Thymus (tissue), 11 donors: ENCODE data around the gene CLSTN1. TPM values are rescaled to one million over a fixed set of nuclear protein-coding genes. Genes with fewer than 3 reads are reported as not detected.

ENCODE experiments used
- DNase-seq, 9 donors: peaks; one replicate each; pipeline ENCODE4 v3.0.0-alpha.2; 2013; ENCODE audit warnings: low spot score in 9 of 9, low read depth in 6 of 9, missing footprints in 1 of 9
- H3K27ac ChIP-seq, 2 donors: one replicate each; pipeline ENCODE4 v1.5.1; 2013; ENCODE audit warnings: control low read depth in 1 of 2, low read depth in 1 of 2, low read length in 1 of 2, mild to moderate bottlenecking in 1 of 2, moderate library complexity in 1 of 2
- H3K27me3 ChIP-seq, 2 donors: one replicate each; pipeline ENCODE4 v1.5.1; 2013; ENCODE audit warnings: low read length in 1 of 2; ENCODE audit not compliant: control insufficient read depth in 2 of 2, insufficient read depth in 1 of 2
- H3K36me3 ChIP-seq, 2 donors: one replicate each; pipeline ENCODE4 v1.5.1; 2013; ENCODE audit warnings: low read length in 1 of 2, mild to moderate bottlenecking in 1 of 2, moderate library complexity in 1 of 2; ENCODE audit not compliant: control insufficient read depth in 2 of 2, insufficient read depth in 2 of 2
- H3K4me1 ChIP-seq, 2 donors: one replicate each; pipeline ENCODE4 v1.5.1; 2013; ENCODE audit warnings: low read length in 2 of 2; ENCODE audit not compliant: control insufficient read depth in 2 of 2, insufficient read depth in 2 of 2
- H3K4me3 ChIP-seq, 2 donors: one replicate each; pipeline ENCODE4 v1.5.1; 2013; ENCODE audit warnings: low read length in 2 of 2, control low read depth in 1 of 2, mild to moderate bottlenecking in 1 of 2
- H3K9me3 ChIP-seq, 2 donors: one replicate each; pipeline ENCODE4 v1.5.1; 2013; ENCODE audit warnings: low read length in 1 of 2, mild to moderate bottlenecking in 1 of 2; ENCODE audit not compliant: control insufficient read depth in 2 of 2, insufficient read depth in 1 of 2
- WGBS: extraction: QIAGEN DNeasy Blood & Tissue Kit; methylation state at CpG from one replicate; pipeline ENCODE4 v1.1.7; 2013; 5-methylcytosine and 5-hydroxymethylcytosine counted together
- polyA plus RNA-seq: library from polyadenylated mRNA; stranded (reverse); fragments of 200-250 nt; gene quantifications from one replicate; pipeline ENCODE4 v1.2.3, GENCODE V29; 2013
- total RNA-seq: library from RNA; stranded (reverse); fragments of 120-200 nt; gene quantifications from one replicate; pipeline ENCODE4 v1.2.4, GENCODE V29; 2013
- donor health status: healthy.

The CLSTN1 gene
- total and polyA plus RNA-seq, 2 donors, result 27.0 to 63.1 TPM

DNA sequence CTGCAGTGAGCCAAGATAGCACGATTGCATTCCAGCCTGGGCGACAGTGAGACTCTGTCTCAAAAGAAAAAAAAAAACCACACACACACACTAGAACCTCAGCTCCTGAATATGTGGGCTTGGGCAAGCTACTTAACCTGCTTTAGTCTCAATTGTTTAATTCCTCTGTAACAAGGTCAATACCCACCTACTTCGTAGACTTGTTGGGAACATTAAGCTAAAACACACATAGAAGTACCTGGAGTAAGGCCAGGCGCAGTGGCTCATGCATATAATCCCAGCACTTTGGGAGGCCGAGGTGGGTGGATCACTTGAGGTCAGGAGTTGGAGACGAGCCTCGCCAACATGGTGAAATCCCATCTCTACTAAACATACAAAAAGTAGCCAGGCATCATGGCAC, 77.1 kb downstream of the CLSTN1 start:
- Histone ChIP-seq H3K36me3 (peaks cover 50 to 72% of the 10 kb centered on the region in 2 donors), H3K27ac (no peak overlapping the region), H3K4me1 (no peaks in the 10 kb centered on the region), H3K9me3 (no peaks in the 10 kb centered on the region), H3K4me3 (no peak overlapping the region), H3K27me3 (no peaks in the 10 kb centered on the region)
- WGBS, result 98% methylated on average over 7 of the region's 7 CpGs
- DNase-seq, result no peak

DNA sequence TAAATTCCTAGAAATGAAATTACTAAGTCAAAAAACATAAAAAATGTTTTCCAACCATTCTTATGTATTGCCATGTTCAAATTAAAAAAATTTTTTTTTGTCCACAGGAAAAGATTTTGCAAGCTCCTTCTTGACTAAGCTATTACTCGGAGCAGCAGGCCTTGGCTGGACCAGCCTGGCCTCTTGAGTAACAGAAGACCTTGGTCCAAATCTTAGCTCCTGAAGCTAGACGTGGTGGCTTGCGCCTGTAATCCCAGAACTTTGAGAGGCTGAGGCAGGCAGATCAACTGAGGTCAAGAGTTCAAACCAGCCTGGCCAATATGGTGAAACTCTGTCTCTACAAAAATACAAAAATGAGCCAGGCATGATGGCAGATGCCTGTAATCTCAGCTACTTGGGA, 77.6 kb downstream of the CLSTN1 start:
- H3K4me1 ChIP-seq, result no peaks in the 10 kb centered on the region
- no peak overlapping the region for H3K27ac ChIP-seq
- H3K36me3 ChIP-seq, result peaks cover 52 to 72% of the 10 kb centered on the region in 2 donors
- H3K9me3 ChIP-seq, result no peaks in the 10 kb centered on the region
- DNase-seq, result no peak
- no peak overlapping the region for H3K4me3 ChIP-seq
- 97% methylated on average over 3 of the region's 3 CpGs for WGBS
- H3K27me3 ChIP-seq, result no peaks in the 10 kb centered on the region

DNA sequence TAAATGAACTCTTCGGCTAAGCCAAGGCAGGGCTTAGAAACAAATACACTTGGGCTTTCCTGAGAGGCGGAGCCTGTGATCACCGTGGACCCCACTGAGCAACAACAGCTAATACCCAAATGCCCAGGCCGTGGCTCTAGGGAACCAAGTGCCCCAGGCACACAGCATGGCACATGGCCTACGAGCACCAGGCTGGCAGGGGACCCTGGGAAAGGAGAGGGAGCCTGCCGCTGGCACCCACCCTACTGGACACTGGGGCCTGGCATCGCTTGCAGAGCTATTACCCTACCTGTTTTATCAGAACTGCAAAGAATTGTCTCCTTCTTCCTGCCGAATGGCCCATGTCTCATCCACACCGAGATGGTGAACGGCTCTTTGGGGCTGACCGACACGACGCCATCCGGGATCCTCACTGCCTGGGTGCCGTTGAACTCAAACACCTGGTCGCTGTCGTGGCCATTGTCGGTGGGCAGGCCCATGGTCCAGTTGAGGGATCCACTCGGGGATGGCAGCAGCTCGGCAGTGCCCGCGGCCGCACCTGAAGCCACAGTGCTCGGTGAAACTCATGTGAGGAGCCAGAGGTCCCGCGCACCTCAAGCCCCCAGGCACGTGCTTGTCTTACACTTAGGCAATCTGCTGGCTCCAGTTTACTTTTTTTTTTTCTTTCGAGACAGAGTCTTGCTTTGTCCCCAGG, 79.5 kb downstream of the CLSTN1 start:
- peaks cover 51 to 73% of the 10 kb centered on the region in 2 donors for H3K36me3 ChIP-seq
- no peak for DNase-seq
- H3K9me3 ChIP-seq, result no peaks in the 10 kb centered on the region
- no peak overlapping the region for H3K27ac ChIP-seq
- 96% methylated on average over 28 of the region's 28 CpGs for WGBS
- no peaks in the 10 kb centered on the region for H3K4me1 ChIP-seq
- no peaks in the 10 kb centered on the region for H3K27me3 ChIP-seq
- no peak overlapping the region for H3K4me3 ChIP-seq

DNA sequence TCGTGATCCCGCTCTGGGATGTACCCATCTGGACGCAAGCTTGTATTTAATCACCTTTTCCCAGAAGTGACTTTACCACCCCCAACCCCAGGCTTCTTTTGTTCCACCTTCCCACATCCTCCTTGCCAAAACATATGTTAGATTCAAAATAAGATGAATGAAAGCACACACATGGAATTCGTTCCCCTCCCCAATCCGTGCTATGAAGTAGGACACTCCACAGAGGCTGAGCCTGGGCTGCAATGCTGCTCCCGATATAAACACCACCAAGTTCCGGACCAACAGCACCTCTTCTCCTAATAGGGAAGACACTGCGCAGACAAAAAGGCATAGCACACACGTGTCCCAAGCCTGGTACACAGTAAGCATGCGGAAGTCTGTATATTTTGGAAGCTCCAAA, 86.1 kb downstream of the CLSTN1 start:
- peaks cover 2 to 6% of the 10 kb centered on the region in 2 donors for H3K9me3 ChIP-seq
- no peak overlapping the region for H3K4me3 ChIP-seq
- no peaks in the 10 kb centered on the region for H3K4me1 ChIP-seq
- no peak for DNase-seq
- H3K36me3 ChIP-seq, result peaks cover 83 to 88% of the 10 kb centered on the region in 2 donors
- 96% methylated on average over 10 of the region's 10 CpGs for WGBS
- no peak overlapping the region for H3K27ac ChIP-seq
- no peaks in the 10 kb centered on the region for H3K27me3 ChIP-seq

DNA sequence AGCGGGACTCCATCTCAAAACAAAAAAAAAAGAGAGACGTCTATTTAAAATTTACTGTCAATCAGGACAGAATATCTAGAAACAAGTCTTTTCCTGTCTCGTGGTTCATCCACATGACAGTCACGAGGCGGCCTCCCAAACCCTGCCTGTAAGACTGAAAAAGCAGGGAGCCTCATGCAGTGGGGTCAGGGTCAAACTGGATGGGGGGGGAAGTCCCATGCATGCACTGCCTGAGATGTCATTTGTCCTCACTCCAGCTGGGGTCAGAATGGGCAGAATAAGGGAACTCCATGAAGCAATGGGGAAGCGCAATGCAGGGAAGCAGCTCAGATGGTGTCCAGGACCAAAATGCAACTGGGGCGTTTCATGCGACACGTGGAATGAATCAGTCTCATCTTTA, 86.7 kb downstream of the CLSTN1 start:
- DNase-seq, result no peak
- H3K27me3 ChIP-seq, result no peaks in the 10 kb centered on the region
- no peak overlapping the region for H3K4me3 ChIP-seq
- no peak overlapping the region for H3K27ac ChIP-seq
- WGBS, result 81% methylated on average over 9 of the region's 9 CpGs
- no peaks in the 10 kb centered on the region for H3K4me1 ChIP-seq
- H3K36me3 ChIP-seq, result peaks cover 89 to 91% of the 10 kb centered on the region in 2 donors
- H3K9me3 ChIP-seq, result peaks cover 2 to 6% of the 10 kb centered on the region in 2 donors

DNA sequence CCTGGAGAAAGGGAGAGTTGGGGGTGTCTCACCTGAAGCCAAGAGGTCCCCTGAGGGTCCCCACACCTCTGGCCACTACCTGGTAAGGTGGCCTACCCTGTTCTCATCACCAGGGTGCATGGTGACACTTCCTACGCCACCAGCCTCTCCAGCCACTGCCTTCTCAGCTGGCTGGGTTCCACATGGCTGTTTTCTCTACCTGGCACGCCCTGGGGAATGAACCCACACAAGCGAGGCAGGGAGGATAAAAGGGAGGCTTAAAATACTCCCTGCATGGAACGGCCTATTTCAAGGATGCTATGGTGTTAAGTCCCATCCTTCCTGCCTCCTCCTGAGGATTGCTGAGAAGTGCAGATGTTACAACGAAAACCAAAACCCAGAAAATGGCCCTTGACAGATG, 87.5 kb downstream of the CLSTN1 start:
- DNase-seq, result no peak
- peaks cover 2 to 6% of the 10 kb centered on the region in 2 donors for H3K9me3 ChIP-seq
- no peaks in the 10 kb centered on the region for H3K4me1 ChIP-seq
- 98% methylated on average over 5 of the region's 5 CpGs for WGBS
- H3K4me3 ChIP-seq, result no peak overlapping the region
- no peak overlapping the region for H3K27ac ChIP-seq
- peaks cover 90 to 94% of the 10 kb centered on the region in 2 donors for H3K36me3 ChIP-seq
- no peaks in the 10 kb centered on the region for H3K27me3 ChIP-seq

DNA sequence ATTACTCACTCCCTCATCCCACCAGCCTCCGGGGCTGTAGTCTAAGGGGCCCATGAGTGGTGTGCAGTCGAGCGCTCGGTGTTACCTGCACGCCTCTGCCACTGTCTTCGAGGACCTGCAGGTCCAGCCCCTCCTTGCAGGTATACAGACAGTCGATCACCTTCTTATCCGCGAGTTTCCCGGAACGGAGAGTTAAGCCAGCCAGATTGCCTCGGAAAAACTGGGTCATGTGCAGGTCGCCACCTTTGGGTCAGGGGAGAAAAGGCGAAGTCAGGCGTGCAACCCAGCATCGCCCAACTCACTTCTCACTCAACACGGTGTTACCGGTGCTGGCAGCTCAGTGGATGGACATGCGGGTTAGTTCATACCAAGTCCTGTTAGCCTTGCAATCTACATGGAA, 88.0 kb downstream of the CLSTN1 start:
- Histone ChIP-seq H3K9me3 (peaks cover 2 to 6% of the 10 kb centered on the region in 2 donors), H3K27ac (no peak overlapping the region), H3K36me3 (peaks cover 90 to 94% of the 10 kb centered on the region in 2 donors), H3K4me1 (no peaks in the 10 kb centered on the region), H3K27me3 (no peaks in the 10 kb centered on the region), H3K4me3 (no peak overlapping the region)
- 98% methylated on average over 19 of the region's 19 CpGs for WGBS
- no peak for DNase-seq

DNA sequence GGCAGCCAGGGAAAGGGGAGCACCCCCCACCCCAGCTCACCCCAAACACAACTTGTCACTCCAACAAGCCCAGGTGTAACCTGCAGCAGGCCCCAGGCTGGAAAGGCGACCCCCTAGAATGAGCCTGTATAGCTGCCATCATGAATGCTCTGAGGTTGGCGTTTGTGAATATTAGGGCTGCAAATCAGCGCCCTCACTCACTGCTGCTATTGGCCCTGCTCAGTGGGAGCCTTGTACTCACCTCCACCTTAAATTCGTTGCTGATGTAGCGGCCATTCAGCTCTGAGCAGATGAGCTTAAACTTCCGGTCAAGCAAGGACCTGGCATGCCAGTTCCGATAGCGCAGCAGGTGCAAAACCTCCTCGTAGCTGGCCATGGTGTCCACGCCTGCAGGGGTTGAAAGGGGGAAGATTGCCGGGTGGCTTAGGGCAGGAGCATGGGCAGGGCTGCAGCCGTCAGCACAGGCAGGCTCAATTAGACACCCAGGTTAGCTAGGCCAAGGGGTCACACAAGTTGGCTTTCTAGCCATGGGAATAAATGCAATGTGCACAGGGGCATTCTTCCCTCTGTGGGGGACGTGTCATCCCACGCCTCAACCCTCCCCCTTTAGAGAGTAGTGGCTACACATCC, 90.5 kb downstream of the CLSTN1 start:
- H3K4me3 ChIP-seq, result no peak overlapping the region
- H3K4me1 ChIP-seq, result peaks cover 12 to 13% of the 10 kb centered on the region in 2 donors
- WGBS, result 98% methylated on average over 14 of the region's 14 CpGs
- peaks cover 2 to 6% of the 10 kb centered on the region in 2 donors for H3K9me3 ChIP-seq
- peaks cover 92 to 93% of the 10 kb centered on the region in 2 donors for H3K36me3 ChIP-seq
- DNase-seq, result no peak
- H3K27ac ChIP-seq, result no peak overlapping the region
- peaks cover 0 to 3% of the 10 kb centered on the region in 2 donors for H3K27me3 ChIP-seq

DNA sequence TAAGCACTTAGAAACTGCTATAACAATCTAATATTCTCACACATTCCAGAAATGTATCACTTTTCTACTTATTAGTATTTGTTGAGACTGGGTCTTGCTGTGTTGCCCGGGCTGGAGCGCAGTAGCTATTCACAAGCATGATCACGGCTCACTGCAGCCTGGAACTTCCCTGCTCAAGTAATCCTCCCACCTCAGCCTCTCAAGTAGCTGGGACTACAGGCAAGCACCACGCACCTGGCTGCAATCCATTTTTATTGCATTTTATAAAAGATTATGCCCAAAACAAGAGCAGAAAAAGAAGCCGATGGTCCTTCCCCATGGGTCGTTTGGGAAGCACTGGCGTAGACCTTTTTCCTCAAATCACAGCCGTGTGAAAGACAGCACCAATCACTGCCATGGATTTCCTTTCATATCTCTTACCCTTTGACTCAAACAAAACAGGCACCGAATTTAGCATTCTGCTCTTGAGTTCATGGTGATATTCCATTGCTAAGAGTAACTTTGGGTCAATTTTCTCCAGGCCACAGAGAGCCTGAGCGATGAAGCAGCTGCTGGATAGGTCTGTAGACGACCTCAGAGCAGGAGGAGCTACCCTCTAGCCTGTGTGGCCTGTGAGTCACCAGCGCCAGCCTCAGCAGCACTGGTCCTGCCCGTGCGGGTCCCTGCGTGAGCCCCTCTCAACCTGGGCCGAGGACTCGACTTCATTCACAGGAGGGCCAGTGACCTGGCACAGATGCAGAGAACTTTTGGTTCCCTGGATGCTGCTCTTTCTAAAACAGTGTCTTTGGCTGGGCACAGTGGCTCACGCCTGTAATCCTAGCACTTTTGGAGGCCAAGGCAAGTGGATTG, 91.4 kb downstream of the CLSTN1 start:
- H3K27me3 ChIP-seq, result peaks cover 0 to 3% of the 10 kb centered on the region in 2 donors
- peaks cover 2 to 6% of the 10 kb centered on the region in 2 donors for H3K9me3 ChIP-seq
- peaks cover 92 to 93% of the 10 kb centered on the region in 2 donors for H3K36me3 ChIP-seq
- H3K27ac ChIP-seq, result no peak overlapping the region
- peaks cover 15 to 22% of the 10 kb centered on the region in 2 donors for H3K4me1 ChIP-seq
- H3K4me3 ChIP-seq, result no peak overlapping the region
- WGBS, result 97% methylated on average over 18 of the region's 18 CpGs
- DNase-seq, result no peak
